Neutrophil (primary cell): ENCODE data around the gene RGPD3.

Source experiments
- H3K27ac ChIP-seq: fragments of 200-600 bp; sonication (generic); 2 replicates; pipeline ENCODE4 v1.5.1; 2016; ENCODE audit warnings: mild to moderate bottlenecking, moderate library complexity
- H3K27me3 ChIP-seq: fragments of 200-600 bp; sonication (generic); 2 replicates; pipeline ENCODE4 v1.6.0; 2016; ENCODE audit warnings: mild to moderate bottlenecking
- H3K36me3 ChIP-seq: fragments of 200-600 bp; sonication (generic); 2 replicates; pipeline ENCODE4 v1.5.1; 2017
- H3K4me1 ChIP-seq, 2 experiments: fragments of 200-600 bp in 1 of 2; sonication (generic) in 1 of 2; 1 replicate in 1 of 2; 2 replicates in 1 of 2; pipeline versions ENCODE4 v1.5.1 to v1.6.1; 2013 to 2016; ENCODE audit warnings: low read depth in 1 of 2, low read length in 1 of 2, mild to moderate bottlenecking in 1 of 2, moderate library complexity in 1 of 2; ENCODE audit not compliant: control insufficient read depth in 1 of 2, insufficient read depth in 1 of 2
- H3K4me3 ChIP-seq, 2 experiments: fragments of 200-600 bp in 1 of 2; sonication (generic) in 1 of 2; 1 replicate in 1 of 2; 2 replicates in 1 of 2; pipeline ENCODE4 v1.5.1; 2013 to 2016; ENCODE audit warnings: low read depth in 1 of 2, low read length in 1 of 2, mild to moderate bottlenecking in 1 of 2, moderate library complexity in 1 of 2
- H3K9me3 ChIP-seq: fragments of 200-600 bp; sonication (generic); 2 replicates; pipeline ENCODE4 v1.5.1; 2016
- TF ChIP-seq, protein P1 (sequence below): fragments of 200-600 bp; sonication (generic); IDR thresholded peaks from 2 replicates; pipeline ENCODE4 v1.5.1; 2016; ENCODE audit warnings: antibody characterized with exemption

RGPD3 gene

GRCh38 chr2:106353676-106354075, 114.5 kb downstream of the RGPD3 start:
- peaks cover 0 to 4% of the 10 kb centered on the region in 2 experiments for H3K4me1 ChIP-seq
- TF ChIP-seq, protein P1, sequence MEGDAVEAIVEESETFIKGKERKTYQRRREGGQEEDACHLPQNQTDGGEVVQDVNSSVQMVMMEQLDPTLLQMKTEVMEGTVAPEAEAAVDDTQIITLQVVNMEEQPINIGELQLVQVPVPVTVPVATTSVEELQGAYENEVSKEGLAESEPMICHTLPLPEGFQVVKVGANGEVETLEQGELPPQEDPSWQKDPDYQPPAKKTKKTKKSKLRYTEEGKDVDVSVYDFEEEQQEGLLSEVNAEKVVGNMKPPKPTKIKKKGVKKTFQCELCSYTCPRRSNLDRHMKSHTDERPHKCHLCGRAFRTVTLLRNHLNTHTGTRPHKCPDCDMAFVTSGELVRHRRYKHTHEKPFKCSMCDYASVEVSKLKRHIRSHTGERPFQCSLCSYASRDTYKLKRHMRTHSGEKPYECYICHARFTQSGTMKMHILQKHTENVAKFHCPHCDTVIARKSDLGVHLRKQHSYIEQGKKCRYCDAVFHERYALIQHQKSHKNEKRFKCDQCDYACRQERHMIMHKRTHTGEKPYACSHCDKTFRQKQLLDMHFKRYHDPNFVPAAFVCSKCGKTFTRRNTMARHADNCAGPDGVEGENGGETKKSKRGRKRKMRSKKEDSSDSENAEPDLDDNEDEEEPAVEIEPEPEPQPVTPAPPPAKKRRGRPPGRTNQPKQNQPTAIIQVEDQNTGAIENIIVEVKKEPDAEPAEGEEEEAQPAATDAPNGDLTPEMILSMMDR: no peak
- H3K36me3 ChIP-seq: no peaks in the 10 kb centered on the region
- no peak overlapping the region for H3K27ac ChIP-seq
- H3K4me3 ChIP-seq: no peak overlapping the region
- no peaks in the 10 kb centered on the region for H3K27me3 ChIP-seq
- H3K9me3 ChIP-seq: no peaks in the 10 kb centered on the region

DNA sequence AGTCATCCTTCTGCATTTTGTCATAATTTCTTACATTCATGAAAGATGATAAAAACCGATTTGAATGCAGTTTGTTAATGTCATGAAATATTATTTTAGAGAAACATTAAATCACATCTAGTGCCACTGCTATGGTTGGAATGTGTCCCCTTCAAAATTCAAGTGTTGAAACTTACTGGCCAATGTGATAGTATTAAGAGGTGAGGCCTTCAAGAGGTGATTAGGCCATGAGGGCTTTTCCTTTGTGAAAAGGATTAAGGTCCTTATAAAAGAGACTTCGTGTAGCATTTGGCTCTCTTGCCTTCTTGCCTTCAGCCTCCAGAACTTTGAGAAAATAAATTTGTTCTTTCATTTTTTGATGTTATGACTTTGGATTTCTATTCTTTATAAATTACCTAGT, 117.2 kb downstream of the RGPD3 start:
- H3K4me1 ChIP-seq: peaks cover 0 to 4% of the 10 kb centered on the region in 2 experiments
- no peak overlapping the region for H3K27ac ChIP-seq
- no peaks in the 10 kb centered on the region for H3K27me3 ChIP-seq
- no peaks in the 10 kb centered on the region for H3K36me3 ChIP-seq
- H3K4me3 ChIP-seq: no peak overlapping the region
- TF ChIP-seq, protein P1: no peak
- no peaks in the 10 kb centered on the region for H3K9me3 ChIP-seq

DNA sequence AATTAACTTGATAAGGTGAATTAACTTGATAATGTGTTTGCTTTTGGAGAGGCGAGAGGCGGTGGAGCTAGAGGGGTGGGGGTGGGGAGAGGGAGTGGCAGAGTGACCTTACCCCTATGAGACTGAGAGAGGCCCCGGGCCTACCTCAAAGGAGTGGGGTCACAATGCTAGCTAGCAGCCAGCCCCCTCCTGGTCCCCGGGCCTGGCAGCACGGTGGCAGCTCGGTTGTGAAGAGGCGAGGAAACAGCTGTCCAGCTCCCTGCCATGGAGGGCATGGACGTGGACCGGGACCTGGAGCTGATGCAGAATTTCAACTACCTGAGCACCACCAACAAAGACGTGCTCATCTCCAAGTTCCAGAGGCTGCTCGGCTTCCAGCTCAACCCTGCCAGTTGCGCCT, 123.9 kb downstream of the RGPD3 start:
- Histone ChIP-seq H3K9me3 (no peaks in the 10 kb centered on the region), H3K4me1 (no peaks in the 10 kb centered on the region)

GRCh38 chr2:106343274-106343673, 124.9 kb downstream of the RGPD3 start:
- TF ChIP-seq, protein P1: no peak
- no peaks in the 10 kb centered on the region for H3K4me1 ChIP-seq
- H3K27me3 ChIP-seq: no peaks in the 10 kb centered on the region
- no peaks in the 10 kb centered on the region for H3K36me3 ChIP-seq
- H3K9me3 ChIP-seq: no peaks in the 10 kb centered on the region
- H3K27ac ChIP-seq: no peak overlapping the region
- no peak overlapping the region for H3K4me3 ChIP-seq

More for the DNA sequence above, 123.9 kb downstream of the RGPD3 start:
- no peaks in the 10 kb centered on the region for H3K36me3 ChIP-seq
- TF ChIP-seq, protein P1: no peak
- H3K4me3 ChIP-seq: no peak overlapping the region
- H3K27me3 ChIP-seq: no peaks in the 10 kb centered on the region
- no peak overlapping the region for H3K27ac ChIP-seq

GRCh38 chr2:106342831-106343251, 125.4 kb downstream of the RGPD3 start:
- Histone ChIP-seq H3K27me3 (no peaks in the 10 kb centered on the region), H3K4me3 (no peak overlapping the region), H3K36me3 (no peaks in the 10 kb centered on the region), H3K9me3 (no peaks in the 10 kb centered on the region), H3K4me1 (no peaks in the 10 kb centered on the region), H3K27ac (no peak overlapping the region)
- TF ChIP-seq, protein P1: no peak

DNA sequence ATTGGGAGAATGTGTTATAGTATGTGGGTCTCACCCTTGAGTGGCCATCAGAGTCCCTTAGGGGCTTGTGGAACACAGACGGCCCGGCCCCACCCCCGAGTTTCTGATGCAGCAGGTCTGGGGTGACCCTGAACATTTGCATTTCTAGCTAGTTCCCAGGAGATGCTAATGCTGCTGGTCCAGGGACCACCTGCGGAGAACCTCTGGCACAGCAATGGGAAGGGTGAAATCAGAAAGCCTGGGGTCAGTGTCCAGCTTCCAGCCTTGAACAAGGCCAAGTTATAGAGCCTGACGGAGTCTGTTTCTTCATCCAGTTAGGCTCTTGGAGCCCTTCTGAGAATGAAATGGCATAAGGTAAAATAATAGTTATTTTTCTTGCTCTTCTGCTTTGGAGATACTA, 126.5 kb downstream of the RGPD3 start:
- no peak overlapping the region for H3K4me3 ChIP-seq
- no peaks in the 10 kb centered on the region for H3K36me3 ChIP-seq
- H3K9me3 ChIP-seq: no peaks in the 10 kb centered on the region
- H3K27me3 ChIP-seq: no peaks in the 10 kb centered on the region
- TF ChIP-seq, protein P1: no peak
- H3K4me1 ChIP-seq: no peaks in the 10 kb centered on the region
- no peak overlapping the region for H3K27ac ChIP-seq
